MCF 10A (cell line): ENCODE data around the gene RBM18. TPM values are rescaled to one million over a fixed set of nuclear protein-coding genes. Genes with fewer than 3 reads are reported as not detected.

Experiments
- BruUV-seq: library from RNA; stranded (reverse); fragments of 400-500 nt; replicated peaks from 2 replicates; lab custom pipeline; 2021; lab: Mats Ljungman, UMichigan
- CTCF ChIA-PET: fragments of 300-600 bp; sonication (Branson Sonifier 250); formaldehyde crosslinking; extraction: SDS; loops from one replicate; lab custom pipeline; 2021; ENCODE audit warnings: antibody characterized with exemption, inconsistent platforms; lab: Yijun Ruan, JAX
- POLR2A ChIA-PET: fragments of 300-600, 350-650 bp; sonication (Branson Sonifier 250); formaldehyde crosslinking; extraction: SDS; loops from one replicate; lab custom pipeline; 2020; ENCODE audit warnings: antibody characterized with exemption, inconsistent platforms; lab: Yijun Ruan, JAX
- DNase-seq: peaks from one replicate; pipeline ENCODE4 v3.0.0-alpha.2; 2018; ENCODE audit not compliant: unreplicated experiment
- H3K27ac Mint-ChIP-seq: one replicate; pipeline ENCODE4 v1.8.0; 2022; ENCODE audit warnings: mild to moderate bottlenecking, low read depth, mixed read lengths; ENCODE audit not compliant: unreplicated experiment
- H3K27me3 Mint-ChIP-seq: one replicate; pipeline ENCODE4 v1.8.0; 2022; ENCODE audit warnings: mixed read lengths; ENCODE audit not compliant: insufficient read depth, unreplicated experiment
- H3K36me3 Mint-ChIP-seq: one replicate; pipeline ENCODE4 v1.8.0; 2022; ENCODE audit warnings: mild to moderate bottlenecking, moderate library complexity, mixed read lengths; ENCODE audit not compliant: insufficient read depth, unreplicated experiment
- H3K4me1 Mint-ChIP-seq: one replicate; pipeline ENCODE4 v1.8.0; 2022; ENCODE audit warnings: mixed read lengths; ENCODE audit not compliant: insufficient read depth, unreplicated experiment
- H3K4me3 Mint-ChIP-seq: one replicate; pipeline ENCODE4 v1.8.0; 2022; ENCODE audit warnings: mild to moderate bottlenecking, moderate library complexity, mixed read lengths; ENCODE audit not compliant: unreplicated experiment
- H3K9me3 Mint-ChIP-seq: one replicate; pipeline ENCODE4 v1.8.0; 2022; ENCODE audit warnings: mixed read lengths; ENCODE audit not compliant: unreplicated experiment
- CTCF ChIP-seq: fragments of 200-600 bp; IDR thresholded peaks from one replicate; pipeline ENCODE4 v1.8.0; 2022; ENCODE audit warnings: antibody characterized with exemption, mild to moderate bottlenecking; ENCODE audit not compliant: unreplicated experiment
- intact Hi-C: fragments of 100-400 bp; cut with micrococcal nuclease; formaldehyde crosslinking; loops from 2 replicates; pipeline ENCODE4 v1.14.1; 2022
- total RNA-seq: library from RNA; stranded (reverse); gene quantifications from 2 replicates; pipeline ENCODE4 v1.2.3, GENCODE V29; 2022

The RBM18 gene
- total RNA-seq, 1 experiment from 2014 or later: 44.4 TPM

- CTCF ChIA-PET: no interaction called here
- Mint-ChIP-seq H3K36me3 (no peaks in the 10 kb centered on the region), H3K27me3 (no peaks in the 10 kb centered on the region), H3K4me1 (peaks cover 8% of the 10 kb centered on the region), H3K4me3 (no peak overlapping the region), H3K27ac (no peak overlapping the region), H3K9me3 (no peaks in the 10 kb centered on the region)
- TF ChIP-seq CTCF: no peak
- DNase-seq: no peak
- intact Hi-C loops: no loop called here
- POLR2A ChIA-PET: no interaction called here
- no TSS peak for BruUV-seq
Observed at GRCh38 chr9:122220673-122221182, 43.9 kb downstream of the RBM18 start.

- no peak overlapping the region for H3K4me3 Mint-ChIP-seq
- peaks cover 8% of the 10 kb centered on the region for H3K4me1 Mint-ChIP-seq
- intact Hi-C loops: no loop called here
- no TSS peak for BruUV-seq
- DNase-seq: no peak
- no peak for TF ChIP-seq CTCF
- no peaks in the 10 kb centered on the region for H3K27me3 Mint-ChIP-seq
- no peaks in the 10 kb centered on the region for H3K36me3 Mint-ChIP-seq
- CTCF ChIA-PET: no interaction called here
- POLR2A ChIA-PET: no interaction called here
- H3K9me3 Mint-ChIP-seq: no peaks in the 10 kb centered on the region
- H3K27ac Mint-ChIP-seq: no peak overlapping the region
Observed at GRCh38 chr9:122219856-122220672, 44.6 kb downstream of the RBM18 start.

- CTCF ChIA-PET: no interaction called here
- no peak for DNase-seq
- intact Hi-C loops: no loop called here
- Mint-ChIP-seq H3K36me3 (no peaks in the 10 kb centered on the region), H3K9me3 (no peaks in the 10 kb centered on the region), H3K4me3 (no peak overlapping the region), H3K27me3 (no peaks in the 10 kb centered on the region), H3K27ac (no peak overlapping the region), H3K4me1 (peaks cover 8% of the 10 kb centered on the region)
- POLR2A ChIA-PET: no interaction called here
- BruUV-seq: no TSS peak
- TF ChIP-seq CTCF: no peak
Observed at GRCh38 chr9:122218935-122219855, 45.4 kb downstream of the RBM18 start.
